Kidney epithelial cell (primary cell): ENCODE data around the gene BAIAP2L1. TPM values are rescaled to one million over a fixed set of nuclear protein-coding genes. Genes with fewer than 3 reads are reported as not detected.
"Not testable (repeated sequence)": the region's sequence is repeated elsewhere in the genome, so short reads cannot be mapped to it uniquely, and the experiment has no call there.

Source experiments
- DNase-seq: peaks from one replicate; pipeline ENCODE4 v3.0.0-alpha.2; 2010; ENCODE audit warnings: low read depth
- H3K27me3 ChIP-seq: 2 replicates; pipeline ENCODE4 v1.6.0; 2011; ENCODE audit warnings: low read length; ENCODE audit not compliant: control insufficient read depth, insufficient read depth
- H3K36me3 ChIP-seq: 2 replicates; pipeline ENCODE4 v1.5.1; 2011; ENCODE audit warnings: low read length; ENCODE audit not compliant: control insufficient read depth, insufficient read depth
- H3K4me3 ChIP-seq: 2 replicates; pipeline ENCODE4 v1.5.1; 2011; ENCODE audit warnings: low read depth, mild to moderate bottlenecking, control low read depth, low read length
- CTCF ChIP-seq: IDR thresholded peaks from 2 replicates; pipeline ENCODE4 v1.5.1; 2011; ENCODE audit warnings: mild to moderate bottlenecking, moderate library complexity, low read length, control low read depth, inconsistent platforms; ENCODE audit not compliant: insufficient read depth, poor library complexity, severe bottlenecking
- total RNA-seq: library from RNA; depleted of rRNA; stranded (reverse); fragments of >200 nt; gene quantifications from 2 replicates; pipeline ENCODE4 v1.2.3, GENCODE V29; 2015

The BAIAP2L1 gene
- total RNA-seq, 1 donor from 2014 or later, result 32.5 TPM

GRCh38 chr7:98317366-98318040 lies 83.4 kb downstream of the BAIAP2L1 start:
- Histone ChIP-seq H3K27me3 (no peaks in the 10 kb centered on the region), H3K36me3 (peaks cover 2% of the 10 kb centered on the region), H3K4me3 (no peak overlapping the region)
- TF ChIP-seq CTCF, result no peak
- DNase-seq, result no peak

GRCh38 chr7:98315994-98316527 lies 84.8 kb downstream of the BAIAP2L1 start:
- not testable (repeated sequence) for H3K4me3 ChIP-seq, H3K36me3 ChIP-seq, DNase-seq, H3K27me3 ChIP-seq

GRCh38 chr7:98315318-98315993 lies 85.4 kb downstream of the BAIAP2L1 start:
- TF ChIP-seq CTCF, result no peak
- no peak overlapping the region for H3K4me3 ChIP-seq
- no peaks in the 10 kb centered on the region for H3K27me3 ChIP-seq
- DNase-seq, result no peak
- H3K36me3 ChIP-seq, result peaks cover 2% of the 10 kb centered on the region

- H3K36me3 ChIP-seq, result peaks cover 2% of the 10 kb centered on the region
- no peak overlapping the region for H3K4me3 ChIP-seq
- H3K27me3 ChIP-seq, result no peaks in the 10 kb centered on the region
- DNase-seq, result no peak
- TF ChIP-seq CTCF, result no peak
These were observed 86.4 kb downstream of the BAIAP2L1 start for GRCh38 chr7:98314469-98314868.

- Histone ChIP-seq H3K4me3 (no peak overlapping the region), H3K36me3 (peaks cover 3% of the 10 kb centered on the region), H3K27me3 (no peaks in the 10 kb centered on the region)
- TF ChIP-seq CTCF, result no peak
- no peak for DNase-seq
These were observed 88.7 kb downstream of the BAIAP2L1 start for GRCh38 chr7:98312201-98312600.

- no peak for DNase-seq
- Histone ChIP-seq H3K36me3 (peaks cover 7% of the 10 kb centered on the region), H3K27me3 (no peaks in the 10 kb centered on the region), H3K4me3 (no peak overlapping the region)
- TF ChIP-seq CTCF, result no peak
These were observed 91.3 kb downstream of the BAIAP2L1 start for GRCh38 chr7:98309566-98309965.
